Fibroblast of lung (primary cell): Measurements from ENCODE around the gene ZCCHC2.

Source experiments
- CTCF ChIP-seq, 2 donors: IDR thresholded peaks in 1 of 2; conservative IDR thresholded peaks in 1 of 2; 1 replicate in 1 of 2; 2 replicates in 1 of 2; pipeline ENCODE4 v1.5.1; 2011 to 2012; ENCODE audit warnings: low read length in 2 of 2, control low read depth in 1 of 2, inconsistent platforms in 1 of 2, low read depth in 1 of 2, mild to moderate bottlenecking in 1 of 2
- EZH2 ChIP-seq: IDR thresholded peaks from 2 replicates; pipeline ENCODE4 v1.5.1; 2012; ENCODE audit warnings: low read length, control low read depth, mild to moderate bottlenecking; ENCODE audit errors: missing control alignments

GRCh38 chr18:62505669-62506494, 16.9 kb upstream of the ZCCHC2 start:
- TF ChIP-seq CTCF (conservative IDR thresholded peaks at IDR 0.05 in 1 of 2, IDR thresholded peaks at IDR 0.05 in 1 of 2; ENCODE audit: low read depth in 1 of 2, low read length in 2 of 2): no peak
- TF ChIP-seq EZH2: no peak
